HepG2 (cell line): ENCODE results near the gene LIPT2. TPM values are rescaled to one million over a fixed set of nuclear protein-coding genes. Genes with fewer than 3 reads are reported as not detected.

ENCODE experiments used
- GTF2F1 ChIP-seq: fragments of 150-350 bp; IDR thresholded peaks from 2 replicates; pipeline ENCODE4 v1.6.1; 2014; ENCODE audit warnings: low read length
- HDAC2 ChIP-seq: sonication (generic); formaldehyde crosslinking; IDR thresholded peaks from 2 replicates; pipeline ENCODE4 v1.4.0; 2020; ENCODE audit warnings: missing genetic modification reagents
- IRX3 ChIP-seq: sonication (generic); formaldehyde crosslinking; IDR thresholded peaks from 2 replicates; pipeline ENCODE4 v1.8.1; 2023; ENCODE audit warnings: mild to moderate bottlenecking, low read depth, missing genetic modification reagents, borderline replicate concordance
- JUN ChIP-seq: sonication (generic); formaldehyde crosslinking; IDR thresholded peaks from 2 replicates; pipeline ENCODE4 v1.4.0; 2020; ENCODE audit warnings: mild to moderate bottlenecking, missing genetic modification reagents
- KAT2B ChIP-seq: fragments of 150-350 bp; IDR thresholded peaks from 2 replicates; pipeline ENCODE4 v1.6.1; 2014; ENCODE audit warnings: low read depth, low read length, borderline replicate concordance
- ZNF124 ChIP-seq: sonication (generic); formaldehyde crosslinking; IDR thresholded peaks from 2 replicates; pipeline ENCODE4 v1.4.0; 2020; ENCODE audit warnings: missing genetic modification reagents
- polyA plus RNA-seq, 8 experiments: library from polyadenylated mRNA; depleted of rRNA in 3 of 8; stranded (reverse) in 7 of 8; unstranded in 1 of 8; fragments of >200 nt; fragmentation: Illumina TruSeq in 4 of 8; extraction: Trizol in 4 of 8; gene quantifications; 2 replicates each; pipeline versions ENCODE4 v1.2.1 to v1.2.3, GENCODE V29; 2011 to 2016; ENCODE audit warnings: low read depth in 4 of 8, missing spikeins in 1 of 8, mixed read lengths in 1 of 8; ENCODE audit not compliant: insufficient read depth in 1 of 8
- total RNA-seq, 5 experiments: library from RNA; depleted of rRNA; stranded (reverse); fragments of >200 nt; fragmentation: Illumina TruSeq; extraction: Trizol; gene quantifications; 2 replicates each; pipeline ENCODE4 v1.2.3, GENCODE V29; 2016; ENCODE audit warnings: low read depth in 1 of 5
- TF ChIP-seq, protein P1 (sequence below): sonication (generic); formaldehyde crosslinking; IDR thresholded peaks from 2 replicates; pipeline ENCODE4 v1.4.0; 2020; ENCODE audit warnings: missing genetic modification reagents
- TF ChIP-seq, protein P2 (sequence below): sonication (generic); formaldehyde crosslinking; IDR thresholded peaks from 2 replicates; pipeline ENCODE4 v1.5.1; 2020; ENCODE audit warnings: mild to moderate bottlenecking, missing genetic modification reagents, borderline replicate concordance

The LIPT2 gene
- total and polyA plus RNA-seq, 2 of the 13 experiments (the other 11 are each of a cell fraction or from before 2014, with no cell fraction given): 3.0 to 5.6 TPM

DNA sequence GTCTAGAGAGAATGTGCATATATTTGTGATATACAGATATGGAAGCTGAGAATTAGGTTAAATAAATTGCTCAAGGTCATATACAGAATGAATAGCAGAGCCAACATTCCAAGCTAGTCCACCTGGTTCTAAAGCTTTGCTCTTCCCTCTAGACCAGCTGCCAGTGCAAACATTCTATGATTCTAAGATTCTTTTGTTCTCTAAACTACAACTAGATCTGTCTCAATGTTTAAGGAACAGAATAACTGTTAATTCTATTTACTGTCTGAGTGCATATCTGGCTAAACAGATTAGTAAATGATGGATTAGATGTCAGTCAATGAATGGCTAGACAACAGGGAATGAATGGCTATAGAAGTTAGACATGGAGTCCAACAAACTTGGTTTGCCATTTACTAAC, 45.8 kb downstream of the LIPT2 start (continued):
- TF ChIP-seq, protein P1, sequence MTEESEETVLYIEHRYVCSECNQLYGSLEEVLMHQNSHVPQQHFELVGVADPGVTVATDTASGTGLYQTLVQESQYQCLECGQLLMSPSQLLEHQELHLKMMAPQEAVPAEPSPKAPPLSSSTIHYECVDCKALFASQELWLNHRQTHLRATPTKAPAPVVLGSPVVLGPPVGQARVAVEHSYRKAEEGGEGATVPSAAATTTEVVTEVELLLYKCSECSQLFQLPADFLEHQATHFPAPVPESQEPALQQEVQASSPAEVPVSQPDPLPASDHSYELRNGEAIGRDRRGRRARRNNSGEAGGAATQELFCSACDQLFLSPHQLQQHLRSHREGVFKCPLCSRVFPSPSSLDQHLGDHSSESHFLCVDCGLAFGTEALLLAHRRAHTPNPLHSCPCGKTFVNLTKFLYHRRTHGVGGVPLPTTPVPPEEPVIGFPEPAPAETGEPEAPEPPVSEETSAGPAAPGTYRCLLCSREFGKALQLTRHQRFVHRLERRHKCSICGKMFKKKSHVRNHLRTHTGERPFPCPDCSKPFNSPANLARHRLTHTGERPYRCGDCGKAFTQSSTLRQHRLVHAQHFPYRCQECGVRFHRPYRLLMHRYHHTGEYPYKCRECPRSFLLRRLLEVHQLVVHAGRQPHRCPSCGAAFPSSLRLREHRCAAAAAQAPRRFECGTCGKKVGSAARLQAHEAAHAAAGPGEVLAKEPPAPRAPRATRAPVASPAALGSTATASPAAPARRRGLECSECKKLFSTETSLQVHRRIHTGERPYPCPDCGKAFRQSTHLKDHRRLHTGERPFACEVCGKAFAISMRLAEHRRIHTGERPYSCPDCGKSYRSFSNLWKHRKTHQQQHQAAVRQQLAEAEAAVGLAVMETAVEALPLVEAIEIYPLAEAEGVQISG (CRISPR knock-in tag): no peak
- no peak for TF ChIP-seq GTF2F1
- no peak for TF ChIP-seq ZNF124
- no peak for TF ChIP-seq JUN (CRISPR knock-in tag)
- no peak for TF ChIP-seq HDAC2 (CRISPR knock-in tag)
- TF ChIP-seq IRX3 (CRISPR knock-in tag): no peak
- TF ChIP-seq KAT2B: no peak
- TF ChIP-seq, protein P2, sequence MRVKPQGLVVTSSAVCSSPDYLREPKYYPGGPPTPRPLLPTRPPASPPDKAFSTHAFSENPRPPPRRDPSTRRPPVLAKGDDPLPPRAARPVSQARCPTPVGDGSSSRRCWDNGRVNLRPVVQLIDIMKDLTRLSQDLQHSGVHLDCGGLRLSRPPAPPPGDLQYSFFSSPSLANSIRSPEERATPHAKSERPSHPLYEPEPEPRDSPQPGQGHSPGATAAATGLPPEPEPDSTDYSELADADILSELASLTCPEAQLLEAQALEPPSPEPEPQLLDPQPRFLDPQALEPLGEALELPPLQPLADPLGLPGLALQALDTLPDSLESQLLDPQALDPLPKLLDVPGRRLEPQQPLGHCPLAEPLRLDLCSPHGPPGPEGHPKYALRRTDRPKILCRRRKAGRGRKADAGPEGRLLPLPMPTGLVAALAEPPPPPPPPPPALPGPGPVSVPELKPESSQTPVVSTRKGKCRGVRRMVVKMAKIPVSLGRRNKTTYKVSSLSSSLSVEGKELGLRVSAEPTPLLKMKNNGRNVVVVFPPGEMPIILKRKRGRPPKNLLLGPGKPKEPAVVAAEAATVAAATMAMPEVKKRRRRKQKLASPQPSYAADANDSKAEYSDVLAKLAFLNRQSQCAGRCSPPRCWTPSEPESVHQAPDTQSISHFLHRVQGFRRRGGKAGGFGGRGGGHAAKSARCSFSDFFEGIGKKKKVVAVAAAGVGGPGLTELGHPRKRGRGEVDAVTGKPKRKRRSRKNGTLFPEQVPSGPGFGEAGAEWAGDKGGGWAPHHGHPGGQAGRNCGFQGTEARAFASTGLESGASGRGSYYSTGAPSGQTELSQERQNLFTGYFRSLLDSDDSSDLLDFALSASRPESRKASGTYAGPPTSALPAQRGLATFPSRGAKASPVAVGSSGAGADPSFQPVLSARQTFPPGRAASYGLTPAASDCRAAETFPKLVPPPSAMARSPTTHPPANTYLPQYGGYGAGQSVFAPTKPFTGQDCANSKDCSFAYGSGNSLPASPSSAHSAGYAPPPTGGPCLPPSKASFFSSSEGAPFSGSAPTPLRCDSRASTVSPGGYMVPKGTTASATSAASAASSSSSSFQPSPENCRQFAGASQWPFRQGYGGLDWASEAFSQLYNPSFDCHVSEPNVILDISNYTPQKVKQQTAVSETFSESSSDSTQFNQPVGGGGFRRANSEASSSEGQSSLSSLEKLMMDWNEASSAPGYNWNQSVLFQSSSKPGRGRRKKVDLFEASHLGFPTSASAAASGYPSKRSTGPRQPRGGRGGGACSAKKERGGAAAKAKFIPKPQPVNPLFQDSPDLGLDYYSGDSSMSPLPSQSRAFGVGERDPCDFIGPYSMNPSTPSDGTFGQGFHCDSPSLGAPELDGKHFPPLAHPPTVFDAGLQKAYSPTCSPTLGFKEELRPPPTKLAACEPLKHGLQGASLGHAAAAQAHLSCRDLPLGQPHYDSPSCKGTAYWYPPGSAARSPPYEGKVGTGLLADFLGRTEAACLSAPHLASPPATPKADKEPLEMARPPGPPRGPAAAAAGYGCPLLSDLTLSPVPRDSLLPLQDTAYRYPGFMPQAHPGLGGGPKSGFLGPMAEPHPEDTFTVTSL: no peak
